CD4-positive, alpha-beta T cell treated with Interleukin-6 for 4 hours (primary cell): ENCODE results near the gene SUSD4.
"Not testable (repeated sequence)": the region's sequence is repeated elsewhere in the genome, so short reads cannot be mapped to it uniquely, and the experiment has no call there.

Source experiments
- DNase-seq: peaks from one replicate; pipeline ENCODE4 v3.0.0-alpha.2; 2020; ENCODE audit warnings: mixed read lengths

The SUSD4 gene

GRCh38 chr1:223288826-223289225 lies 75.2 kb downstream of the SUSD4 start:
- no peak for DNase-seq

- DNase-seq: no peak
These were observed 78.5 kb downstream of the SUSD4 start for GRCh38 chr1:223285452-223285851.

GRCh38 chr1:223283697-223284096 lies 80.3 kb downstream of the SUSD4 start:
- DNase-seq: not testable (repeated sequence)

- DNase-seq: not testable (repeated sequence)
These were observed 85.7 kb downstream of the SUSD4 start for GRCh38 chr1:223278311-223278710.

GRCh38 chr1:223276029-223276428 lies 87.9 kb downstream of the SUSD4 start:
- no peak for DNase-seq

- DNase-seq: no peak
These were observed 90.5 kb downstream of the SUSD4 start for GRCh38 chr1:223273511-223273910.

- DNase-seq: no peak
These were observed 92.7 kb downstream of the SUSD4 start for GRCh38 chr1:223271085-223271781.

- DNase-seq: no peak
These were observed 93.8 kb downstream of the SUSD4 start for GRCh38 chr1:223270155-223270554.

- no peak for DNase-seq
These were observed 95.0 kb downstream of the SUSD4 start for GRCh38 chr1:223269006-223269405.

GRCh38 chr1:223266632-223267172 lies 97.3 kb downstream of the SUSD4 start:
- DNase-seq: no peak

GRCh38 chr1:223264983-223265908 lies 98.7 kb downstream of the SUSD4 start:
- DNase-seq: no peak

GRCh38 chr1:223264529-223264928 lies 99.4 kb downstream of the SUSD4 start:
- DNase-seq: no peak

GRCh38 chr1:223261914-223262313 lies 102.1 kb downstream of the SUSD4 start:
- no peak for DNase-seq

- no peak for DNase-seq
These were observed 103.3 kb downstream of the SUSD4 start for GRCh38 chr1:223260712-223261111.

- DNase-seq: no peak
These were observed 104.5 kb downstream of the SUSD4 start for GRCh38 chr1:223259462-223259861.

GRCh38 chr1:223258751-223259198 lies 105.2 kb downstream of the SUSD4 start:
- DNase-seq: no peak

GRCh38 chr1:223257856-223258550 lies 106.0 kb downstream of the SUSD4 start:
- DNase-seq: no peak

- DNase-seq: no peak
These were observed 107.9 kb downstream of the SUSD4 start for GRCh38 chr1:223256034-223256433.

- no peak for DNase-seq
These were observed 110.1 kb downstream of the SUSD4 start for GRCh38 chr1:223253916-223254315.

GRCh38 chr1:223251387-223251786 lies 112.6 kb downstream of the SUSD4 start:
- not testable (repeated sequence) for DNase-seq

GRCh38 chr1:223250632-223251015 lies 113.4 kb downstream of the SUSD4 start:
- DNase-seq: no peak

- no peak for DNase-seq
These were observed 113.9 kb downstream of the SUSD4 start for GRCh38 chr1:223249854-223250631.
